GM12864 (cell line): ENCODE data around the gene ARHGAP30.

Source experiments
- DNase-seq: peaks from one replicate; pipeline ENCODE4 v3.0.0-alpha.2; 2011; ENCODE audit warnings: low read depth
- H3K4me3 ChIP-seq: 2 replicates; pipeline ENCODE4 v1.5.1; 2011; ENCODE audit warnings: mild to moderate bottlenecking, low read depth, low read length, control low read depth
- CTCF ChIP-seq: IDR thresholded peaks from 2 replicates; pipeline ENCODE4 v1.5.1; 2011; ENCODE audit warnings: low read depth, mild to moderate bottlenecking, moderate library complexity, low read length, control low read depth, inconsistent platforms; ENCODE audit errors: missing control alignments

The ARHGAP30 gene

DNA sequence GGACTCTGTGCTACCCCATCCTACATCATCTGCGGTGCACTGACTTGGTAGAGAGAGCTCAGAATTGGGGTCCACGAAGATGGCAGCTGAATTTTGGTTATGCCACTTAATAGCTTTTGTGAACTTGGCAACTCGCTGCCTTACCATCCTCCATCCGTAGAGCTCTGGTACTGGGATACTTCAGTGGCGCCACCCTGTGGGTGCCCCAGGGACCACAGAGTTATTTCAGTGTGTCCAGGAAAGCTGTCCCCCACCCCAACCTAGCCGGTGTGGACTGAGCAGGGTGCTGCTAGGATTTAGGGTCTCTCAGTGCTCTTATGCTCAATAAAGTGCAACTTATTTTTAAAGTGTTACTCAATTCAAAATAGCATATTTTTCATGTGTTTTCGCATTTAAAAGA lies 14.9 kb downstream of the ARHGAP30 start:
- TF ChIP-seq CTCF: no peak

GRCh38 chr1:161054232-161054631 lies 15.5 kb downstream of the ARHGAP30 start:
- no peak for DNase-seq
- no peak overlapping the region for H3K4me3 ChIP-seq
- TF ChIP-seq CTCF: no peak

More for the DNA sequence above, 14.9 kb downstream of the ARHGAP30 start:
- no peak overlapping the region for H3K4me3 ChIP-seq
- no peak for DNase-seq

GRCh38 chr1:161052899-161053298 lies 16.8 kb downstream of the ARHGAP30 start:
- no peak for TF ChIP-seq CTCF
- no peak overlapping the region for H3K4me3 ChIP-seq
- no peak for DNase-seq

GRCh38 chr1:161051219-161051618 lies 18.5 kb downstream of the ARHGAP30 start:
- no peak for DNase-seq
- no peak for TF ChIP-seq CTCF
- no peak overlapping the region for H3K4me3 ChIP-seq

GRCh38 chr1:161048949-161049722 lies 20.6 kb downstream of the ARHGAP30 start:
- no peak for DNase-seq
- no peak overlapping the region for H3K4me3 ChIP-seq
- TF ChIP-seq CTCF: no peak

DNA sequence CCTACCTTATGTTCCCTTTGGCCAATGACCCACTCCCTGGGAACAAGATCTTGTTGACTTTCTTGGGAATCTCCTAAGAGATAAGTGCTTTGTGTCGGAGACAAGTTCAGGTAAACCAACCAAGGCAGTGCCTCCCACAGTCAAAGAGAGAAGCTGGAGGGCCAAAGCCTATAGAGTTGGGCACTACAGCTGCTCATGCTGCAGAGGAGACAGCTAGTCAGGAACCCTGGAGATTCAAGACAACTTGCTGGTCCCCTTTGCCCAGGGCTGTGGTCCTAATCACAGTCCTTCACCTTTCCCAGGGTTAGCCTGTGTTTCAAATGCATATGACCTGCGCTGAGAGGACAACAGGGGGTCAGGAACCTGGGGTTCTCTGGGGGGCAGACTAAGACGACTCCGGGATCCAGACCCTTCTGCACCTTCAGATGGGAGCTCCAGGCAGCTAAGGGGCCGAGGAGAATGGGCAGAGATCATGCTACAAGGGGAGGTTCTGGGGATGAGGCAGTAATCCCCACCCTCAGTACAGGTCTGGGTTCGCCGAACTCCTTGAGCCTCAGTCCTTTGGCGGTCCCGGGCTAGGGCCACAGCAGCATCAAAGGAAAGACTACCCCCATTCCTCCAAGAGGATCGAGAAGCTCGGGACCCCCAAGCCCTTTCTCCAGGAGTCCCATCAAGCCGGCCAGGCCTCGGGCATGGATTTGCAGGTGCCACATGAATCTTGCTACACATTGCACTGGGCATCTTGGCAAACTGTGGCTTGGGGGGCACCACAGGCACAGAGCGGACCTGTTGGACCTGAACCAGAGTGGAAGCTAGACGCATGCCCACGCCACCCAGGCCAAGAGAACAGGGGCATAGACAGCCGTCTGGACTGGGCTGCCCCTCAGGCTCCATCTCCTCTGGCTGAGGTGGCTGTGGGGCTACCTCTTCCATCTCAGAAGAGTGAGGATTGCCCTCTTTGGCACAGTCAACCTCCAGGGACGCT lies 22.0 kb downstream of the ARHGAP30 start:
- H3K4me3 ChIP-seq: no peak overlapping the region
- no peak for TF ChIP-seq CTCF
- no peak for DNase-seq
